ENCODE data around the gene DOCK10.

DNA sequence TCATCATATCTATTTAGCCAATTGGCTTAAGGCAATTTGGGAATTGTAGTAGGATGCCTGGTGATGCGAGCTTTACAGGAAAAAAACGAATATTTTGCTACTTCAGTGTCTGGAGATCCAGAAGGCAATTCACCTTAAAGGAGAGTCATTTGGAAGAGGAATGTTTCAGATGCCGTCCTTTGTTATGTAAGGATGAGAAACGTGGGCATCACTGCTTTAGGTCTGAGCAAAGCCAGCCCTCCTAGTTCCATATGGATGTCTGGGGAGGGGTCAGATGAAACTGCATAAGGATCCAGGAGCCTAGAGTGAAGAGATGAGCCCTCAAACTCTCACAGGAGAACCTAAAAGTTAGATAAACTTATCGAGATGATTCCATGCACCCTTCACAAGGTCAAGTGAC lies 30.9 kb upstream of the DOCK10 start:
- TF ChIP-seq, protein P1, sequence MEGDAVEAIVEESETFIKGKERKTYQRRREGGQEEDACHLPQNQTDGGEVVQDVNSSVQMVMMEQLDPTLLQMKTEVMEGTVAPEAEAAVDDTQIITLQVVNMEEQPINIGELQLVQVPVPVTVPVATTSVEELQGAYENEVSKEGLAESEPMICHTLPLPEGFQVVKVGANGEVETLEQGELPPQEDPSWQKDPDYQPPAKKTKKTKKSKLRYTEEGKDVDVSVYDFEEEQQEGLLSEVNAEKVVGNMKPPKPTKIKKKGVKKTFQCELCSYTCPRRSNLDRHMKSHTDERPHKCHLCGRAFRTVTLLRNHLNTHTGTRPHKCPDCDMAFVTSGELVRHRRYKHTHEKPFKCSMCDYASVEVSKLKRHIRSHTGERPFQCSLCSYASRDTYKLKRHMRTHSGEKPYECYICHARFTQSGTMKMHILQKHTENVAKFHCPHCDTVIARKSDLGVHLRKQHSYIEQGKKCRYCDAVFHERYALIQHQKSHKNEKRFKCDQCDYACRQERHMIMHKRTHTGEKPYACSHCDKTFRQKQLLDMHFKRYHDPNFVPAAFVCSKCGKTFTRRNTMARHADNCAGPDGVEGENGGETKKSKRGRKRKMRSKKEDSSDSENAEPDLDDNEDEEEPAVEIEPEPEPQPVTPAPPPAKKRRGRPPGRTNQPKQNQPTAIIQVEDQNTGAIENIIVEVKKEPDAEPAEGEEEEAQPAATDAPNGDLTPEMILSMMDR (IDR thresholded peaks at IDR 0.05; ENCODE audit: poor library complexity): no peak
- no peak for TF ChIP-seq EZH2phosphoT487 (IDR thresholded peaks at IDR 0.05; ENCODE audit: low read depth, severe bottlenecking, unreplicated experiment)
